Myometrial cell (primary cell): ENCODE results near the gene FAM20C. TPM values are rescaled to one million over a fixed set of nuclear protein-coding genes. Genes with fewer than 3 reads are reported as not detected.

Source experiments
- total RNA-seq: library from RNA; depleted of rRNA; stranded (reverse); fragments of >200 nt; gene quantifications from 2 replicates; pipeline ENCODE4 v1.2.3, GENCODE V29; 2015

FAM20C gene
- 71.2 and 71.5 TPM in 2 replicates for total RNA-seq

DNA sequence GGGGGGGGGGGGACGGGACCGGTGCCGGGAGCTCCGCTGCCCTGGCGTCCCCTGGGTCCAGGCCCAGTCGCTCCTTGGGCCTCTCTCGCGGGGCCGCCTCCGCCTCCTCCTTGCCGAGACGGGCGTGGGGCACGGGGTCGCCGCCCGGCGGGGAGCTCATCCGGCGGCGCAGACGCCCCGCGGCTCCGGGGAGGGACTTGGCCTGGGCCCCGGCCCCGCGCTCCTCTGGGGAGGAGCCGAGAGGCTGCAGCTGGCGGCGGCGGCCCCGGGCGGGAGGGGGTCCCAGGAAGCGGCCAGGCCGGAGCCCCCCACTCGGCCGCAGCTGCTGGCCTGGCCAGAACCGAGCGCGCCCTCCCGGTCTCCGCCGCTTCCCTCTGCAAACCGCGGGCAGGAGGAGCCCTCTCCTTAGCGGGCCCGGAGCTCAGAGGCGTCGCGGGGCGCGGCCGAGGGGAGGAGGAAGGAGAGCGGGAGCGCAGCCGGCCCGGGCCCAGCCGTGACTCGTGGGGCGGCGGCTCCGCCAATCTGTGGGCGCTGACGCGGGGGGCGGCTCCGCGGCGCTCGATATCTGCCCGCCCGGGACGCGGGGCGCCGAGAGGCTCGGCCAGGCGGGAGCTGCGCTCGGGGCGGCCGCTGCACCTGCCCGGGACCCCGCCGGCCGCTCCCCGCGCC lies at the start of gene FAM20C:
FAM20C (plus strand) TSS at position 591 of the 669 bp plus-strand sequence. CDS start 629 bp downstream, outside the sequence.

GRCh38 chr7:289756-290553 lies 97.6 kb downstream of the FAM20C start, which contains the start of gene FOXL3:
Gene FOXL3 (plus strand): TSS chr7:290170. CDS start chr7:290170, 0 bp downstream.

Other genes with a start within 250 kb of the FAM20C start
- not detected in 2 replicates for gene FOXL3, start 97.6 kb downstream of the FAM20C start, total RNA-seq